HG02678 (cell line): Measurements from ENCODE around the gene CALML3.

ENCODE experiments used
- ATAC-seq: cut with Tn5 transposase; IDR thresholded peaks from one replicate; pipeline ENCODE4 v1.9.1; 2021; ENCODE audit warnings: mild to moderate bottlenecking, moderate library complexity; ENCODE audit not compliant: unreplicated experiment

The CALML3 gene

DNA sequence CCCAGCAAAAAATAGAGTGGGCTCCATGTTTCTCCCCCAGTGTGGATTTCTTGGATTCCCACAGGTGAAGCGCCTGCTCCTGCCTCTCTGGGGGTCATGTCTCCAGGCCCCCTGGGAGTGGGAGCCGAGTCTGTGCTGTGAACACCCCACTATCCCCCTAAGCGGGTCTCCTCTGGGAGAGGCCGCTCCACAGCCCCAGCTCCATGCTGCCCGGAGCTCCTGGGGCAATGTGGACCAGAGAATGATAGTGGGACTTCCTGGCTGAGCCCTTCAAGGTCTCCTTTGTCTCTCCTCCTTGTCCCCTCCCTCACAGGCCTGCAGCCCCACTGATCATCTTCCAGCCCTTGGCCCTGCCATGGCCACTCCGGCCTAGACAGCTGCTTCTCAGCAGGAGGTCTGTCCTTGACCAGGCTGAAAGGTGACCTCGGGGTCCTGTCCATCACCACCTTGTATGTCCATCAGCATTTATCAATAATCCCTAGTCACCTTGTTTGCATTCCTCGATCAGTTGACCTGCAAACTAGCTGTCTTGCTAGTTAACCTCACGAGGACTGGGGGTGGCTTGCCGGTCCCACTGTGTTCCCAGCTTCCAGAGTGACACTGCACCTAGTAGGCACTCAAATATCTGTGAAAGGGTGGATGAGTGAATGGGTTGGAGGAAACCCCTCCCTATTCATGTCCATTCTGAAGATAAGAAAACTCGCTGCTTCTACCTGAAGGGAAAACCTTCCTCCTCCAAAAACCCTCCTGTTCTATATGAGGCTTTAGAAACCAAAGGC lies 776 bp upstream of the CALML3 start:
- ATAC-seq: no peak

DNA sequence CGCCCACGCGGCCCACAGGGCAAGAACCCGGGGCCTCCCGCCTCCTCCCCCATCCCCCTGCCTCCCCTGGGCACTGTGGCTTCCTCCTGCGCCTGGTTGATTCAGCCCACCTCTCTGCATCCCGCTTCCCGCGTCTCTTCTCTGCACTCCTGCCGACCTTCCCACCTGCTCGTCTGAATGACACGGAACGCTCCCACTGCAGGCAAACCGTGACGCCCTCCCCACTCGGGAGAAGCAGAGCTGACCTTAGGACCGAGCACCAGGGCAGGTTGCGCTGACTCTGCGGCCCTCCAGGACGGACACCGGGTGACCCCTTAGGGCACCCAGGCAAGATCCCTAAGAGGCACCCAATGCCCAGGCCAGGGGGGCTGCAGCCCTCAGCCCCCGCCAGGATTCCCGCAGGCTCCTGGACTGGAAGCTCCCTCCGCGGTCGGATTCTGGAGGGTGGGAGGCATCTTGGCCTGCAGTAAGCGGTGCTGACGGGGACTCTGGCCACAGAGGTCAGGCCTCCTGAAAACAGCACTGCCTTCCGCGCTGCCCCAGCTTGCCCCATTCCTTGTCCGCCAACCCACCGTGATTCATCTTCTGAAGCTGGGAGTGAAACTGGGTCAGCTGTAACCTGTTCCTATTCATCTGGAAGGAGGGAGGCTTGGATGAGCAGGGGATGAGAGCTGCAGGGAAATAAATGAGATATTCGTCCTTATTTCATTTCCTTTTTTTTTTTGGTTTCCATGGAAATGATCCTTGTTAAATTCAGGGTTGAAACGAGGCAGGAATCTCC lies 990 bp downstream of the CALML3 start:
- ATAC-seq: no peak

DNA sequence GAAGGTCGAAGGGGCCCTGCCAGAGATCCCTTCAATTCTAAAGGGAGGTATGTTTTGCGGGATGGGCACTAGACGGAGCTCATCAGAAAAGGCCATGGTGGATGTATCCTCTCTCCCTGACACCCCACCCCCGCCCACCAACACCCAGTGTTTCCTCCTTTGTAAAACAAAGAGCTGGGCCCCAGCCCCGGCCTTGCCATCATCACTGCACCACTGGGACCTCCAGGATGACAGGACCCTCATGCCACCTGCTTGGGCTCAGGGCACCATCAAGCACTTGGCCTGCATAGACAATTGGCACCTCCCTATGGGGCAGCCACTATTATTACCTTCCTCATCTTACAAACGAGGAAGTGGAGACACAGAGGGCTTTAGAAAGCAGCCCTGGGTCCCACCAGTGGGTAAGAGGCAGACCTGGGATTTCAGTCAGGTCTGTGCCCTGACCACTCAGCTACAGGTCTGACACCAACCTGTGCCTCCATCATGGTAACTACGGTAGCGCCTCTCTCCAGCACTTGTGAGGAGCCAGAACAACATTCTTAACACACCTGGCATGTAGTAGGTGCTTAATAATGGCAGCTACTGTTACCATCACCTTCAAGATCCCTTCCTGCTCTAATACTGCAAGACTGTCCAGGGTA lies 2.0 kb downstream of the CALML3 start:
- no peak for ATAC-seq

DNA sequence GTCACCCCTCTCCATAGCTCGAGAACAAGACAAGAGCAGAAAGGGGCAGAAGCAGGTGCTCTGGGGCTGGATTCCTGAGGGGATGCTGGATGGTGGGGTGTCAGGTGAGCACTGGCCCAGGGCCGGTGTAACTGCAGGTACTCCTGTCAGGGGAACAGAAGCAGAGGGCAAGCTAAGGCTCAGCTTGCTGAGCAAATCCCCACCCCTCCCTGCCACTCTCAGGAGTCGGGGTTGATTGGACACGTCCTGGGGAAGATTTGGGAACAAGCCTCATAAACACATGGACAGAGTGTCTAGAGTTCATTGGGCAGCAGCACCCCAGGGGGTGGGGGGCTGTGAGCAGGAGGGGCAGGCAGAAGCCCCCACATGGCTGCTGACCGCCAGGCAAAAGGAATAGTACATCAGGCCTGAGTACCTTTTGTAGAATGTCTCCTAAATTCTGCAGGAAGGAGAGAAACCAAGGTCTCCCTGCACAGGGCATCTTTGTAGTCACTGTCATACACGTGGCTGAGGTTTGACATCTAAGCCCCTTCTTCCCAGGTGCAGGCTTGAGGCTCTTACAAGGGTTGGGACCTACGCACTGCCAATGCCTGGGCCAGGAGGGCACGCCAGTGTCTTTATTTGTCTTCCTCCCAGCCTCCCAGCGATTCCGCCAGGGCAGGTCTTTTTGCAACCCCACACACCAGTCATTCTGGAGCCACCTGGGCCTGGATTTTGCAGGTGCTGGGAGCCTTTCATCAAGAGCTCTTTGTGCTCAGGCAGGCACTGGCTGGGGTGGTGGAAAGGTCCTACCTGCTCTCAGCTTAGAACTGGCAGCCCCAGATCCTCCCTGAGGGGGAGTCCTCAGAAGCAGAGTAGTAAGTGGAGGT lies 2.8 kb downstream of the CALML3 start:
- no peak for ATAC-seq

DNA sequence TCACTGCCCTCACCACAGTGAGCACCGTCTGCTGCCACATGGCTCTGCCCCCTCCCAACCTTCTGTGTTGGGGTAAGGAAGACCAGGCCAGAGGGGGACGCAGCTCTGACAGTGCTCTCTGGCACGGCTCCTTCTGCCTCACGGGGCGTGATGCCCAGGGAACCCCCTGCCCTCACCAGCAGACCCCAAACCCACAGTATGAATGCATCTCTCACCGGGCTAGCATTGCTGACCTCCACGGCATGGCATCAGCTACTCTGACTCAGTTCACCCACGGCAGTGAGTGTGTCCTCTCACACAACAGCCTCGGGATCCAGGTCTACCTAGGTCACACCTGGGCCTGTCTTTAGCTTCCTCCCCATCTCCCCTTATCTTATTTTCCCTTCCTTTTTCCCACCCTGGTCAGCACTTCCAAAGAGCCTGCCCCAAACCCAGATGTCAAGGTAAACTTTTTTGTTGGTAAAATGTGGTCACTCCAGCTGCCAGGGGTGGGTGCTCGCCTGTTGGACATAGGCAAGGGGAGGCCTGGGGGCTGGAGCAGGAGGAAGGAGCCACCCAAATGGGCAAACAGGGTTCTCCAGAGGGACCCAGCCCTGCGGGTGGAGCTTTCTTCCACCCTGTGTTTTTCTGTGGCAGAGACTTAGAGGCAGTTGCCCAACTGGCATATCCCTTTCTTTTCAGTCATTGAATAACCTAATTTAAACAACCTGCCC lies 4.4 kb downstream of the CALML3 start:
- no peak for ATAC-seq

DNA sequence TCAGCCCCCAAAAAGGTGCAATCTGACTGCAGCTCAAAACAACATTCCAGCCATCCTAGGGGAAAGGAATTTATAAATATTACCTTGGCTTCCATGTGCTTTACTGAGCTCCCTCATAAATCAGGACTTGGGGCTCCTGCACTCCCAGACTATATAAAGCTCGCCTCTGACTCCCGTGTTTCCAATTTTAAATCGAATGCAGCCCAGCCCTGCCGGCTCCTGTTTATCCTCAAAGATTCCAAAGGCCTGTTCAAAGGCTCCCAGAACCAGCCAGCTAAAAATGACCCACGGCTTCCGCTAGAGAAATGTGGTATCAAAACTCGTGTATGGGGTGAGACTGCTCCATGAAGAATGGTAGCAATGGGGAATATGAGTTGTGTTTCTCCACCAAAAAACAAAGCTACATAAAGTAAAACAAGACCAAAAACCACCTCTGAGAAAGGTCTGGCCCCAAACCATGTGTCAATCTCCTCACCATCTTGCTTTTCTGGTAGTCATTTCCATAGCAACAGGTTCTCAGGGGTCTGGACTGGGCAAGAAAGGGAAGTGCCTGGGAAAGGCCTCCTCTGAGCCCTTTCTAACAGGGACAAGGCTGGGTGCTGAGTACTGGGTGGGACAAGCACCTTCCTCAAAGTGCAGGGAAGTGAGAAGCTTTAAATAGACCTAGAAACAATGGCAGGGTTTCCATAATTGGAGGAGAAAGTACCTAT lies 5.1 kb downstream of the CALML3 start:
- no peak for ATAC-seq

DNA sequence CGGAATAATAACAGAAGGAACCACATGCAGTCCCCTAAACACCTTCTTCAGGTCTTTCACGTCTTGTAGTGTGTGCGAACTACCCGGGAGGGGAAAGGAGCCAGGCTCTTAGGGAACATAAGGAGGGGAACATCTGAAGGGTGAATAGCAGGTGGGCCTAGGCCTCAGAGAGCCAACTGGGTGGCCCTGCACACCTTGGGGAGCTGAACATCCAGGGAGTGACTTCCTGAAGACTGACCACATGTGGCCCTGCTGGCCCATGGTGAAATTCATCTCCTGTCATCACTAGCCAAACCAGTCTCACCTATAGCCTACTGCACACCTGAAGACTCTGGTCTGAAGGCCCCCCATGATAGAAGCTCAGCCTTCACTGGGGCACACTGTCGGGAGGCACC lies 5.6 kb downstream of the CALML3 start:
- ATAC-seq: no peak

DNA sequence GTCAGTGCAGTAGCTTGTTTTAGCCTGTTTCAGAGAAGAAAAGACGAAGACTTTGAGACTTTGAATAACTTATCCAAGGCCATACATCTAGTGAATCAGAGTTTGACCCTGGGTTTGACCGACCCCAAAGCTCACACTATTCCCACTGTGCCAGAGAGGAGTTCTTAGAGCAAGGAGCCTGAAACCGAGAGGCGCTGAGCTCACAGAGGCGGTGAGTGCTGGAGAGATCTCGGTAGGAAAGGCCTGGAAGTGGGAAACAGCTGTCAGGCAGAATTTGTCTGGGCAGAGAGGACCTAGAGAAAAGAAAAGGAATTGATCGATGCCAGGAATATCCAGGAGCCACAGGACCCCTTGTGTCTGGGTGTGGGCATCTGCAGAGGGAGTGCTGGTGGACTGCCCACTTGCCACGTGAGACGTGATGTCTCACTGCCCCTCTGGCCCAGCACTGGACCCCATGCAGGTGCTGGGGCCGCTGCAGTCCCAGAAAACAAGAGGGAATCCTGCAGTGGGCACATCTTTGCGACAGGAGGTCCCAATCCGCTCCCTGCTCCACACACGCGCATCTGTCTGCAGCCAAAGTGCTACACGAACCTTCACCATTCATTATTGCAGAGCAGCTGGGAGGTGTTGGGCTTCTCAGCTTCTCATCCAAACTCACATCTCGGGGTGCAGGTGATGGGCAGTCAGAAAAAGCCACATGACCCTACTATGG lies 6.2 kb downstream of the CALML3 start:
- no peak for ATAC-seq

DNA sequence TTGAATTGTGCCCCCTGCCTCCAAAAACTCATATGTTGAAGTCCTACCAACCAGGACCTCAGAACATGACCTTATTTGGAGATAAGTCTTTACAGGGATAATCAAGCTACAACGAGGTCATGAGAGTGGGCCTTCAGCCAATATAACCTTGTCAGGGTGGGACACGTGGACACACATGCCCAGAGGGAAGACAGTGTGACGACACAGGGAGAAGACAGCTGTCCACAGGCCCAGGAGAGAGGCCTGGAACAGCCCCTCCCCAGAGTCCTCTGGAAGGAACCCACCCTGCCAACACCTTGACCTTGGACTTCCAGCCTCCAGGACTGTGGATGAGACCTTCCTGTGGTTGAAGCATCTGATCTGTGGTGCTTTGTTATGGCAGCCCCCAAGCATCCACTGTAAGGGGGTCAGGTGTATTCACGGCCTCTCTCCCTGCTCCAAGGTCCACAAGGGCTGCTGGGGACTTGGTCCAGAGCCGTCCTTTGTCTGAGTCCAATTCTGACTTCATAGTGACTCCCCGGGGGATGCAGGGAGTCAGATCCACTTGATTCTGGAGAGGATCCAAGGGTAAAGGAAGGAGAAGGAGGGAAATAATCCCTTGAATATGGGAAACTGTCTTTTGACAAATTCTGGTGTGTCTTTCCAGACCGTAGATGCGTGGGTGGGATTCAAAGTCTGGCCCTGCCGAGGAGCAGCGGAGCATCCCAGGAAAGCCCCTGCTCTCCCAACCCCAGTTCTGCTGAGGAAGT lies 7.0 kb downstream of the CALML3 start:
- ATAC-seq: no peak

DNA sequence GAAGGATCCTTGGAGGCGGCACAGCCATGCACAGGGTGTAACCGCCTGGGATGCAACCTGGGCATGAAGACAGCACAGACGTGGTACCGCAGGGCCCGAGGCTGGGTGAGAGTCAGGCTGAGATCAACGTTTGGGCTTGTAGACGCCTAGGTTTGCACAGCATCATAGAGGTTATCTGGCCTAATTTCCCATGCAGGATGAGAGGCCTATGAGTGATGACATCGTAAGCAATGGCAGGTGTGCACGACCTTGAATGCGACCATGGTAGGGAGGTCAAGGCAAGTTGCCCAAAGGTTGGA lies 7.5 kb downstream of the CALML3 start:
- ATAC-seq: no peak

DNA sequence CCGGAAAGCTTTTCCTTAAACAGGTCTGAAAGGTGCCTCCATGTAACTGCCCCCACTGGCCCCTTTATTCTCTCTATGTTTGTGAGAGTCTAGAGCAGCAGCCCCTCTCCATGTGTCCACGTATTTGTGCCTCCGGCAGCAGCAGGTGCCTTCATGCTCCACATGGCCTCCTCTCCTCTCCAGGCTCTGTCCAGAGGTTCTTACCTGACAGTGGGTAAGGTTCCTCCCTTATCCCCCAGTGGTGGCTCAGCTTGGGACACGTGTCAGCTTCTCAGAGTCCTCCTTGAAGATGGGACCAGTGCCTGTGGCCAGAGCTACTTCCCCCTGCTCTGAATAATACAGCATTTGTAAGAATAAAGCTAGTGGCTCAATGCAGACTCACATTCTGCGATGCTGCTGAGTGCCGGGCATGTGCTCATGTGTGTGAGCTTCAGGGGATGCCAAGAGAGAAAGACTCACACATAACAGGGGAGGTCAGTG lies 7.9 kb downstream of the CALML3 start:
- ATAC-seq: no peak

DNA sequence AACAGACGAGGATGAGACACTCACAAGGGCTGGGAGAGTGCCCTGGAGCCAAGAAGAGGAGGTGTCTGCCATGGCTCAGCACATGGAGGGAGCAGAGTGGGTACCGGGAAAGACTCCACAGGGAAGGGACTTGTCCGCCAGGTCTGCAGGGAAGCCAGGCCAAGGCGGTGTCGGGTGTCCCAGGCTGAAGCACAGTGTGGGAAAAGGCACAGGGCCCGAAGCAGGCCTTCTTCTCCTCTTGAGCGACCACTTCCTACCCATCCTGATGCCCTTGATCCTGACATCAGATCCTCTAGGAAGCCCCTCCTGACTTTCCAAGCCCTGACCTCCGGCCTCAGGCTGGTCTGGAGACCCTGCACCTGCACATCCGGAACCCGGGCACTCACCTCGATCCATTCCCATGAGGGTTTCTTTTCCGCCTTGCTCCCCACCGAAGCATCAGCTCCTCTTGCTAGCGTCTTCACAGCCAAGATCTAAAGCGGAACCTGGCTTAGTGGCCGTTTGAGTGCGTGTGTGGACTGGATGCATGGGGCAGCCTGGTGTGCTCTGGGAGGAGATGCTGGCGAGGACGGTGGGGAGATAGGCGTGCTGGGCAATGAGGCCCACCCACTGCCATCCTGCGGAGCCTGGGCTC lies 8.5 kb downstream of the CALML3 start:
- no peak for ATAC-seq

DNA sequence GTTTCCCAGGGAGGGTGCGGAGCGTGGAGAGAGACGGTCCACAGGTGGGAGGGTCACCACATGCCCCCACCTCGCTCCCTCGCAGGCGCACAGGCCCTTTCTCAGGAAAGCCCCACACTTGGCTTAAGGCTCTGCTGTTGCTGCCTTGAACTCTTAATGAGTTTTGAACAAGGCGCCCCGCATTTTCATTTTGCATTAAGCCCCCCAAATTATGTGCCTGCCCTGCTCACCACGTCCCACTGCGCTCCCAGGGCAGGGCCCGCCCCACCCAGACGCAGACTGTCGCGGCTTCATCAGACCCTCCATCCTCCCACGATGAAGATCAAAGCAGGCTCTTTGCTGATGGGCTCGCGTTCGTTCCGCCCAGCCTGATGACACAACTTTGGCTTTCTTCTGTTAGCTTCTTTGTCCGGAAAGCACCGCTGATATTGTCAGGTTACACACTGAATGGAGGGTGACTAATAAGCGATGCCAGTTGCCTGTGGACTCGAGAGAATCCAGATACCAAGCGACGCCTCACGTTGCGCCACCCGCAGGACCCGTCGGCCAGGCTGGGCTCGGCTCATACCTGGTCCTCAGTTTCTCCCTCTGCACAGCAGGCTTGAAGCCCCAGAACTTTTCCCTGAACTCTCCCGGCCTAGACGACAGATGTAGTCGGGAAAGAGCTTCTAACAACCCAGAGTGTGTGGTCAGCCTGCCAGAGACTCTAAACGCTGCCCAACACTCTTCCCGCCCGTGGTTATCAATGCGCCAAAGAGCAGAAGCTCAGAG lies 9.5 kb downstream of the CALML3 start:
- ATAC-seq: no peak

DNA sequence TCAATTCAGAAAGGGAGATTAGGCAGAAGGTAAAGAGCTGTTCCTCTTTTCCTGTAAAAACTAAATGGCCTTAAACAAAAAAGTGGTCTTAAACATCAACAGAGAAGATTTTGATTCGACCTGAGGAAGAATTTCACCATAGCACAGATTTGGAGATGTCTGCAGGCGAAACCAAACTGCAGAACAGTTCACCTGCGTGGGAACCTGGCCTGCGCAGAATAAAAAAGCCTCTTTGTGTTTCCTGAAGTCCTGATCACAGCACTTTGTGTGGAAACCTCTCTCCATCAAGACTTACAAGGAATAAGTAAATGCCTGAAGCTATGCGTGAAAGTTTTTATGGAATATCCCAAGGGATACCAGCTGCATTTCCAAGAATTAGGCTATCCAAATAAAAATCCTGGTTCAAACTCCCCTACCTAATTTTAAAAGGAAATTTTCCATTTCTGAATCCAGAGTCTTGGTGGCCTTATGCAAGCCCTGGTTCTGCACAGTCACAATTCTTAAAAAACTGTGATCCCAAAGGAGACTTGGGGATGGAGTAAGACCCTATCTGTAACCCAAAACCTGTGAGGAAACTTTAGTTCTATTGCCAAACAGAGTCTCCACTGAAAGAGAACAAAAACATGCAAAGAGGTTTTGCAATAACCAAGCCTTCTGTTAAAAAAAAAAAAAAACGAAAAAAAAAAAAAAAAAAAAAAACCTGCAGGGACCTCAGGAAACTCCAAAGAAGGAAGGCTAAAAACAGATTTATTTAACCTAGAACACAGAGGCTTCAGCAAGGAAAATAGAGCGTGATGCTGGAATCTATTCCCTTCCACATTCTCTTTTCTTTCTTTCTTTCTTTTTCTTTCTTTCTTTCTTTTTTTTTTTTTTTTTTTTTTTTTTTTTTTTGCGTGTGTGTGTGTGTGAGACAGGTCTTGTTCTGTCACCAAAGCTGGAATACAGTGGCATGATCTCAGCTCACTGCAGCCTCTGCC lies 10.4 kb downstream of the CALML3 start:
- no peak for ATAC-seq

DNA sequence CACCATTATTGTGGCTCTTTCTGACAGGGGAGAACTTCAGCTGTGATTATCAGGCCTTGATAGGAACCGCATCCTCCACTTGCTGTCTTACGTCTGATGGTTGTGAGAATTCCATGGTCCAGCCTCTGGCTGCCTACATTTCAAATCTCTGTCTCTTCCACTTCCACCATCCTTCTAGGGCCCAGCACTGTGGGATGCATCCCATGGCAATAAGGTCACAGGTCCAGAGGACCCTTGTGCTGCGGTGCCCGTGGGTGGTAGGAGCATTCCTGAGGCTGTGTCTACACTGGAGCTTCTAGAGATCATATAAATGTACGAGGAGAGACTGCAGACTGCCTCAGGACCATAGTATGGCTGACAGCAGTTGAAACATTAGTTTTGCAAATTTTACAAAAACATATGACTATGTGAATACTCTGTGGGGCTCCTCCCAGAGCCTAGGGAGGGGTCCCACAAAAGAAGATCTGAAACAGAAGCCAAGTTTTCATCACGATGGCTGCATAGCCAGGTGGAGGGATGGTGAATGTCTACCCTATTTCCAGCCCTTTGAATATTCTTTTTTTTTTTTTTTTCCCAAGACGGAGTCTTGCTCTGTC lies 11.8 kb downstream of the CALML3 start:
- no peak for ATAC-seq

DNA sequence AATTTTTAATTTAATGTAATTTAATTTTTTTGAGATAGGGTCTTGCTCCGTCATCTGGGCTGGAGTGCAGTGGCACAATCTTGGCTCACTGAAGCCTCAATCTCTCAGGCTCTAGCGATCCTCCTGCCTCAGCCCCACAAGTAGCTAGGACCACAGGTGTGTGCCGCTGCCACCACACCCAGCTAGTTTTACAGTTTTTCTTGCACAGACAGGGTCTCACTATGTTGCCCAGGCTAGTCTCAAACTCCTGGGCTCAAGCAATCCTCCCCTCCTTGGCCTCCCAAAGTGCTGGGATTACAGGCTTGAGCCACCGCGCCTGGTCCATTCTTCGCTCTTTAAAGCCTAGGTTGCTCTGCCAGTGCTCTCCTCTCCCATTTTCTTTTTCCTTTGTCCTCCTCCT lies 12.9 kb downstream of the CALML3 start:
- no peak for ATAC-seq
